GM19324 (cell line): ENCODE measurements around the gene PDZD7.

Experiments used
- ATAC-seq: cut with Tn5 transposase; IDR thresholded peaks from one replicate; pipeline ENCODE4 v1.9.1; 2021; ENCODE audit warnings: mild to moderate bottlenecking, moderate library complexity; ENCODE audit not compliant: unreplicated experiment, low FRiP score

Gene PDZD7

GRCh38 chr10:101007099-101007711 is 23.7 kb downstream of the PDZD7 start:
- ATAC-seq, result no peak

GRCh38 chr10:101006593-101007098 is 24.3 kb downstream of the PDZD7 start:
- no peak for ATAC-seq

- no peak for ATAC-seq
These were observed 24.9 kb downstream of the PDZD7 start for GRCh38 chr10:101005869-101006567.

- ATAC-seq, result no peak
These were observed 25.6 kb downstream of the PDZD7 start for GRCh38 chr10:101005361-101005760.

- ATAC-seq, result no peak
These were observed 27.2 kb downstream of the PDZD7 start for GRCh38 chr10:101003639-101004206.

GRCh38 chr10:101002456-101002855 is 28.5 kb downstream of the PDZD7 start:
- ATAC-seq, result no peak

GRCh38 chr10:101001659-101002035 is 29.3 kb downstream of the PDZD7 start:
- no peak for ATAC-seq

GRCh38 chr10:101000915-101001658 is 29.8 kb downstream of the PDZD7 start:
- ATAC-seq, result no peak

GRCh38 chr10:101000127-101000914 is 30.6 kb downstream of the PDZD7 start:
- ATAC-seq, result no peak

- ATAC-seq, result no peak
These were observed 31.2 kb downstream of the PDZD7 start, which contains the start of gene LZTS2 for GRCh38 chr10:100999742-101000126. LZTS2 (plus strand) TSS chr10:100999808; CDS start chr10:101002539, 2,731 bp downstream.

GRCh38 chr10:100998991-100999741 is 31.8 kb downstream of the PDZD7 start:
- peak; percentile 44 for ATAC-seq

GRCh38 chr10:100998183-100998990 is 32.5 kb downstream of the PDZD7 start:
- ATAC-seq, result peak; percentile 25

GRCh38 chr10:100997360-100998182 is 33.4 kb downstream of the PDZD7 start:
- ATAC-seq, result peak; percentile 38

- ATAC-seq, result no peak
These were observed 34.1 kb downstream of the PDZD7 start for GRCh38 chr10:100996678-100997359.

- ATAC-seq, result no peak
These were observed 35.7 kb downstream of the PDZD7 start for GRCh38 chr10:100995181-100995580.

GRCh38 chr10:100993986-100994708 is 36.8 kb downstream of the PDZD7 start:
- no peak for ATAC-seq

- no peak for ATAC-seq
These were observed 41.8 kb downstream of the PDZD7 start for GRCh38 chr10:100989088-100989487.
